ENCODE measurements around the gene RAB1B. TPM values are rescaled to one million over a fixed set of nuclear protein-coding genes. Genes with fewer than 3 reads are reported as not detected.

RAB1B gene
- total and polyA plus RNA-seq, 10 of the 15 experiments (the other 5 are each of a cell fraction or from before 2014, with no cell fraction given), result 10.4 to 193 (median 96.9) TPM

GRCh38 chr11:66291303-66291705 is 22.9 kb downstream of the RAB1B start (continued):
- no peak for TF ChIP-seq ZSCAN29 (IDR thresholded peaks at IDR 0.05)
- no peak for TF ChIP-seq PRDM15 (CRISPR knock-in tag; IDR thresholded peaks at IDR 0.05)

GRCh38 chr11:66291706-66292542 is 23.5 kb downstream of the RAB1B start, which contains the start of gene TMEM151A:
TSS of gene TMEM151A (plus strand) at chr11:66291894. CDS start at chr11:66292014, 120 bp downstream.
- FAIRE-seq, result no peak
- no peak within 1 kb of the TSS for H3K4me3 ChIP-seq
- POLR2A ChIA-PET, result no interaction called here
- no peak within 1 kb of the TSS for H3K27ac ChIP-seq (ENCODE audit: control insufficient read depth, insufficient read depth)
- no TSS peak for BruUV-seq (replicated peaks)
- intact Hi-C loops (cut with micrococcal nuclease; ENCODE audit: unreplicated experiment), result no loop called here
- SMC1A ChIA-PET (ENCODE audit: uncharacterized antibody, unreplicated experiment), result interaction anchor here (2.5 kb wide), 1 partner anchor 20 kb away, joined by 10 read pairs; no protein-coding TSS in a partner anchor
- RAD21 ChIA-PET (ENCODE audit: unreplicated experiment), result interaction anchor here (1.2 kb wide), 1 partner anchor 21 kb away, joined by 5 read pairs; no protein-coding TSS in a partner anchor
- 17% methylated on average over 55 of the region's 95 CpGs for WGBS (ENCODE audit: insufficient coverage, insufficient replicate concordance, low lambda C conversion rate, missing lambda C conversion rate)
- H3K79me2 ChIP-seq (ENCODE audit: control insufficient read depth, insufficient read depth, low read length), result peaks cover 12% of the 10 kb centered on the region
- H2AFZ ChIP-seq (ENCODE audit: control insufficient read depth, low read depth, low read length), result no peak within 1 kb of the TSS
- CTCF ChIA-PET, result interaction anchor here (0.9 kb wide), 1 partner anchor 75 kb away, joined by 3 read pairs; no protein-coding TSS in a partner anchor
- no peaks in the 10 kb centered on the region for H3K9me3 ChIP-seq (replicated peaks; ENCODE audit: control insufficient read depth, insufficient read depth, low read length)
- H3K27me3 ChIP-seq (replicated peaks in 1 of 2; ENCODE audit: control insufficient read depth in 2 of 2, insufficient read depth in 2 of 2, low read length in 1 of 2), result peaks cover 2 to 7% of the 10 kb centered on the region in 2 experiments; a peak in 2 of 4 replicates
- no peaks in the 10 kb centered on the region for H3K36me3 ChIP-seq (ENCODE audit: control insufficient read depth in 2 of 2, insufficient read depth in 2 of 2, low read length in 1 of 2)
- no peak within 1 kb of the TSS for H3K4me2 ChIP-seq (ENCODE audit: control insufficient read depth, insufficient read depth)
- H4K20me1 ChIP-seq (ENCODE audit: control insufficient read depth, insufficient read depth), result no peaks in the 10 kb centered on the region
- ATAC-seq, result no peak
- peaks cover 15% of the 10 kb centered on the region for H3K4me1 ChIP-seq (ENCODE audit: control insufficient read depth, insufficient read depth, low read length)
- H3K9ac ChIP-seq (ENCODE audit: control insufficient read depth, insufficient read depth, low read length), result no peak within 1 kb of the TSS
- no peak for DNase-seq (ENCODE audit: low read depth, low spot score)
- in situ Hi-C loops (cut with MboI), result no loop called here
- no peak for TF ChIP-seq RAD21 (IDR thresholded peaks at IDR 0.05; ENCODE audit: insufficient read depth, low read depth, low read length)
- no peak for TF ChIP-seq ZNF687 (IDR thresholded peaks at IDR 0.05)
- no peak for TF ChIP-seq E4F1 (IDR thresholded peaks at IDR 0.05; ENCODE audit: borderline replicate concordance, partially characterized antibody)
- no peak for TF ChIP-seq NR2C2 (IDR thresholded peaks at IDR 0.05; ENCODE audit: borderline replicate concordance, control insufficient read depth, insufficient read length, low read depth)
- no peak for TF ChIP-seq RFX5 (IDR thresholded peaks at IDR 0.05; ENCODE audit: low read depth, low read length)
